Hematopoietic multipotent progenitor cell treated with erythropoietin and hydrocortisone succinate and interleukin-3 and kit ligand, for 15 days (in vitro differentiated cells): ENCODE measurements around the gene ZMPSTE24.
A peak's percentile ranks its signal among the peaks of the same experiment; 100 is the strongest.

Source experiments
- DNase-seq: peaks from one replicate; pipeline ENCODE4 v3.0.0-alpha.2; 2015; ENCODE audit warnings: low spot score

ZMPSTE24 gene

GRCh38 chr1:40303790-40304189, 45.8 kb downstream of the ZMPSTE24 start:
- no peak for DNase-seq

DNA sequence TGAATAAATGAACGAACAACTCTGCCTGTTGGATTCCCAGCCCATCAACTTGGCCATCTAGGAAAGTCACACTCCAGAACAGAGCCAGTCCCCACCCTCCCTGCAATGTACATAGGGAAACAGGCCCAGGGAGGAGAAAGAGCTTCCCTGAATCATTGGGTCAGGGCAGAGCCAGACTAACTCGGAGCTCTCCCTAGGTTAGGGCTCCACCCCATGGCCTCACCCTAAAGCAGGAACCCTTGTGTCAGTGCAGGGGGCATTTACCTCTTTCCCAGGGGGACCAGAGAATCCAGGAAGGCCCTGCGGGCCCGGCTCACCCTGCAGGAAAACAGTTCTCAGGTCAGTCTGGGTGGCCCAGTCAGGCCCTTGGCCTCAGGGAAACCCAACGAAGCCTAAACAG, 47.4 kb downstream of the ZMPSTE24 start:
- no peak for DNase-seq

- no peak for DNase-seq
Measured at GRCh38 chr1:40305871-40306270, 47.8 kb downstream of the ZMPSTE24 start.

DNA sequence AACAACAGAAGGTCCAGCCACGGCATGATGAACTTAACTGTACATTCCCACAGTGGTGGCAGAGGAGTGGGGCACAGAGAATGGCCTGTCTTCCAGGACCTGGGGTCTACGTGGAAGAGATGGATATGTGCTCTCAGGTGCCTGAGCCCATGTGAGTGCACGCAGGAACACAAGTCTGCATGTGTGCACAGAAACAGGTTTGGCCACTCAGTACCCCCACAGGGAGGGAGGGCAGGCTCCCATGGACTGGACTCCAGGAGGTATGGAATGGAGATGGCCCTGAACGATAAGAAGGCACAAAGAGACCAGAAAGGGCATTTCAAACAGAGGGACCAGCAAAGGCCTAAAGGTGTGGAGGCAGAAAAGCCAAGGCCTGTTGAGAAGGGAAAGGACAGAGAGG, 48.3 kb downstream of the ZMPSTE24 start:
- no peak for DNase-seq

- DNase-seq, result no peak
Measured at GRCh38 chr1:40307186-40307585, 49.1 kb downstream of the ZMPSTE24 start.

DNA sequence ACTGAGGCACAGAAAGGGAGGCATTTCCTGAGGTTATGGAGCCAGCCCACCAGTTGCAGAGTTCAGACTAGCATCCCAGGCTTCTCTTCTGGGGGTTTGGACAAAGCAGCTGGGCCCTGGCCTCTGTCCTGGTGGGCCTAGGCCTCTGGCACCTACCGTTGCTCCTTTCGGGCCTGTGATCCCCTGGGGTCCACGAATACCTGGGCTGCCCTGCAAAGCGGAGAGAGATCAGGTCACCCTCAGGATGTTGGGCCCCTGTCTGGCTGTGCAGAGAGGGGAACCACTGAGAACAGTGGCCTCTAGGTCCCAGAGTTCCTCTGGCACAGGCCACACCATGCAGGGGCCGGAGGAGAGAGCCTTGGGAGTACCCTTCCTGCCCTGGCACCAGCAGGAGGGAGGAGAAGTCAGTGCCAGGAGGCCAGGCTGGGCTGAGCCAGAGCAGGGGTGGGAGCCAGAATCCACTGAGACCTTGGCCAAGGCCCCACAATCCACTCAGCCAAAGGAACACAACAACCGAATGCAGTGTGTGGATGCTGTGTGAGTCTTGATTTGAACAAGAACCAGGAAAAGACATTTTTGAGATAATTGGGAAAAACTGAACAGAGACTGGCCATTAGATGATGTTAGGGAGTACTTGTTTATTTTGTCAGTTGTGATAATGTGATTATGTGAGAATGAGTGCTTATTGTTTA, 50.1 kb downstream of the ZMPSTE24 start:
- no peak for DNase-seq

DNA sequence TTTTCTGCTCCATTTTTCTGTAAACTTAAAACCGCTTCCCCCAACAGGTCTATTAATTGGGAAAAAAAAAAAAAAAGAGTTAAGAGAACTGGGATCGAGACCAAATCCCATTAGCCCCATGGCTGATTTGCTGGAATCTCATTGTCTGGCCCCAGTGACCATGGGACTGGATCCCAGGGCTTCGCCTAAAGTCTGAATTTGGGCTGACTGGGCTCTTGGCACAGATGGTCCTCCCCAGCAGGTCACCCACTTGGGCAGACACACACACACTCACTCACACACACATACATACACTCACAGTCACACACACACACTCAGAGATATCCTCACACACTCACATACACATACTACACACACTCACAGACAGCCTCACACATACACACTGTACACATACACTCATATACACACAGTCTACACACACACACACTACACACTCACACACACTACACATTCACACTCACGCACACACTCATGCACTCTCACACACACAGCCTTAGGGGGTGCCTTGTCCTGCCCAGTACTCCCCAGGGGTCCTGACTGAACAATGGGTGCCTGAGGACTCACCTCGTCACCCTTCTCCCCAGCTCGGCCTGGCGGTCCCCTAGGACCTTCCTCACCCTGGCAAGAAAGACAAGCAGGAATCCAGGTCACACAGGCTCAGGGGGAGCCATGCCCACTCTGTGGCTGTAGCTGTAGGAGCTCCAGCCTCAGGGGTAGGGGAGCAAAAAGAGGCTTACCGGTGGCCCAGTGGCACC, 51.5 kb downstream of the ZMPSTE24 start:
- no peak for DNase-seq

- DNase-seq, result no peak
Measured at GRCh38 chr1:40310129-40310461, 52.1 kb downstream of the ZMPSTE24 start.

DNA sequence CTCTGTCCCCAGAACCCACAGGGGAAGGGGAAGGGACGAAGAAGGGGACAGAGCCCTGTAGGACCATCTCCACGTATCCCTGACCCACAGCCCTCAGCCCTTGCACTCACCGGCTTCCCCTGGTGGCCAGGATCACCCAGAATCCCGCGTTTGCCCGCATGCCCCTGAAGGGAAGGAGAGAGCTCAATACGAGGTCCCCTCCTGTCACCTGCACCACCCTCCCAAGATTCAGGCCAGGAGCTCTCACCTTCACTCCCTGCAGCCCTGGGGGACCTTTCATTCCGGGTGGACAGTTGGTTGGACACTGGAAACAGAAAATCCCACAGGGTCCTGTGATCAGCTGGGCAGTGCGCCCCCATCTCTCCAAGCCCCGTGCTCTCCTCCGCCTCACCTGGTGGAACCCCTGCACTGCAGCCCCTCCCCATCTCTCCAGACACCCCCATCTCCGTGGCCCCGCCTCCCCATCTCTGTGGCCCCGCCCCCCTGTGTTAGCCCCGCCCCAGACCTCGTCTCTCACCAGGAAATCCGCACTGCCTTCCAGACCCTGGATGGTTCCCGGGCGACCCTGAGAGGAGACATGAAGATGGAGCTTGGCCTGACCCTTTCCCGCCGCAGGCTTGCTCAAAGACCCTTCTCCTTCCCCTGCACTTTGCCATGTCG, 53.1 kb downstream of the ZMPSTE24 start:
- DNase-seq, result no peak

GRCh38 chr1:40311692-40312091, 53.7 kb downstream of the ZMPSTE24 start:
- DNase-seq, result no peak

- DNase-seq, result no peak
Measured at GRCh38 chr1:40312238-40313205, 54.5 kb downstream of the ZMPSTE24 start.

DNA sequence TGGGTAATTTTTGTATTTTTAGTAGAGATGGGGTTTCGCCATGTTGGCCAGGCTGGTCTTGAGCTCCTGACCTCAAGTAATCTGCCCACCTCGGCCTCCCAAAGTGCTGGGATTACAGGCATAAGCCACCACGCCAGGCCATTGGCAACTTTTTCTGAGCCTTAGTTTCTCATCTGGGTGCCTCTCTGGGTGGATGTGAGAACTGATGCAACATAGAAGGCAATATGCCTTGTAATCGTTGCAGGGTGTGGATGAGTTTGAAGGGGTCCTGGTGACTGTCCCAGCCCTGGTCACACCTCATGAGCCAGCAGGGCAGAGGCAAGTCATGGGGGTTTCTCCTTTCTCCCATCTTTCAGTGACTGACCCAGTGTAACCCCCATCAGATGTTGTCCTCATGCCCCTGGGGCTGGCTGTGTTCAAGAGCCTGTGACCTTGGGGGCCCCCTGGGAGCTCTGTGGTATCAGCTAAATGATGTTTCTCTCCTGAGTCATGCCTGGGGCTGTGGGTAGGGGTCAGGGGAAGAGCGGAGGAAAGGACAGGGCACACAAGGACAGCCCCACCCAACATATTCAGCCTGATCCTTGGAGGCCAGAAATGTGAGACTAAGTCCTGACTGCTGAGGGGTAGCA, 55.4 kb downstream of the ZMPSTE24 start:
- DNase-seq, result no peak

- DNase-seq, result no peak
Measured at GRCh38 chr1:40313958-40314720, 56.1 kb downstream of the ZMPSTE24 start.

GRCh38 chr1:40314721-40315238, 56.7 kb downstream of the ZMPSTE24 start:
- DNase-seq, result no peak

GRCh38 chr1:40315239-40315794, 57.3 kb downstream of the ZMPSTE24 start:
- DNase-seq, result peak; percentile 77

GRCh38 chr1:40315795-40316594, 58.0 kb downstream of the ZMPSTE24 start:
- DNase-seq, result no peak

- DNase-seq, result no peak
Measured at GRCh38 chr1:40316595-40317393, 58.8 kb downstream of the ZMPSTE24 start, which contains the start of gene COL9A2. COL9A2 (minus strand) TSS chr1:40317286; CDS start chr1:40317197, 89 bp downstream.

- no peak for DNase-seq
Measured at GRCh38 chr1:40317394-40318074, 59.5 kb downstream of the ZMPSTE24 start.
